Skeletal muscle tissue (tissue), 2 donors: ENCODE measurements around the gene MTNR1A. TPM values are rescaled to one million over a fixed set of nuclear protein-coding genes. Genes with fewer than 3 reads are reported as not detected.

Experiments
- small RNA-seq: library from RNA; depleted of rRNA; stranded (forward); fragments of <200 nt; gene quantifications from one replicate; pipeline ENCODE3, GENCODE V24; 2014
- total RNA-seq: library from RNA; depleted of rRNA; stranded (reverse); fragments of >200 nt; gene quantifications from one replicate; pipeline ENCODE4 v1.2.3, GENCODE V29; 2014

Gene MTNR1A
- total RNA-seq, 1 donor from 2014 or later = not detected

Small RNAs within 50 kb of the gene (small RNA-seq; reads per million reads assigned to genes)
- not detected for gene RNU6-1055P

Other genes starting within 250 kb of the MTNR1A start
- 173 TPM for gene FAT1, start 168.3 kb upstream of the MTNR1A start, total RNA-seq